NT2/D1 (cell line): ENCODE measurements around the gene TESMIN.

Source experiments
- DNase-seq: peaks from one replicate; pipeline ENCODE4 v3.0.0-alpha.2; 2011; ENCODE audit warnings: low read depth, low spot score
- H3K27me3 ChIP-seq: 2 replicates; pipeline ENCODE4 v1.6.0; 2011; ENCODE audit warnings: mild to moderate bottlenecking; ENCODE audit not compliant: insufficient read length, insufficient read depth
- H3K36me3 ChIP-seq: 2 replicates; pipeline ENCODE4 v1.6.1; 2011; ENCODE audit warnings: mild to moderate bottlenecking, low read length, mixed read lengths; ENCODE audit not compliant: insufficient read depth, insufficient read length
- H3K4me1 ChIP-seq: 2 replicates; pipeline ENCODE4 v1.5.1; 2011; ENCODE audit not compliant: insufficient read depth, insufficient read length
- H3K4me3 ChIP-seq: 2 replicates; pipeline ENCODE4 v1.5.1; 2011; ENCODE audit warnings: low read depth; ENCODE audit not compliant: insufficient read length
- H3K9ac ChIP-seq: 2 replicates; pipeline ENCODE4 v1.6.0; 2011; ENCODE audit warnings: low read depth; ENCODE audit not compliant: insufficient read length
- H3K9me3 ChIP-seq: 2 replicates; pipeline ENCODE4 v1.5.1; 2011; ENCODE audit warnings: mild to moderate bottlenecking, low read length; ENCODE audit not compliant: insufficient read depth
- SUZ12 ChIP-seq: IDR thresholded peaks from 2 replicates; pipeline ENCODE4 v1.6.1; 2011; ENCODE audit not compliant: insufficient read length, insufficient read depth; ENCODE audit errors: extremely low read depth
- YY1 ChIP-seq: IDR thresholded peaks from 2 replicates; pipeline ENCODE4 v1.6.1; 2011; ENCODE audit not compliant: insufficient read length, insufficient read depth
- ZNF274 ChIP-seq: IDR thresholded peaks from 2 replicates; pipeline ENCODE4 v1.6.1; 2011; ENCODE audit warnings: mild to moderate bottlenecking, low read depth, low read length

Gene TESMIN

GRCh38 chr11:68659158-68659921, 92.0 kb downstream of the TESMIN start:
- Histone ChIP-seq H3K9me3 (peaks cover 6% of the 10 kb centered on the region; the same call in 1 of the 2 replicates), H3K9ac (no peak overlapping the region), H3K27me3 (peaks cover 9% of the 10 kb centered on the region), H3K4me1 (no peaks in the 10 kb centered on the region), H3K4me3 (no peak overlapping the region), H3K36me3 (no peaks in the 10 kb centered on the region)
- no peak for DNase-seq
- TF ChIP-seq ZNF274 (no peak), SUZ12 (no peak), YY1 (no peak)

DNA sequence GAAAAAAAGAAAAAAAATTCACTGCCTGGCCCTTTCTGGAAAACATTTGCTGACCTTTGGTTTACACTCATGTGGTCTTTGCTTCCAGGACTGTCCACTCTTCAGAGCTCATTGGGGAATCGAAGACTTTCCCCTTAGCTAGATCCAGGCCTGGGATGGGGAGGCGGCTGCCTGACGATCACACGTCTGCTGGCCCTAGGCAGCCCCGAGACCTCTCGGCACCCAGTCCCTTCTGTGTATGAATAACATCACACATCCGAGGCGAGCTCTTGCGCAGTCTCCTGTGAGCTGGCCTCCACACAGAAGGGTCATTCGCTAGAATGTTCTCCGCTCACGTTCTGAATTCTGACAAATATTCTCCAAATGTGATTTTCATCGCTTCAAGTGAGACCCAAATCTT, 92.7 kb downstream of the TESMIN start:
- Histone ChIP-seq H3K9me3 (peaks cover 6% of the 10 kb centered on the region; the same call in 1 of the 2 replicates), H3K4me3 (no peak overlapping the region), H3K4me1 (no peaks in the 10 kb centered on the region), H3K27me3 (peaks cover 8% of the 10 kb centered on the region), H3K9ac (no peak overlapping the region), H3K36me3 (no peaks in the 10 kb centered on the region)
- no peak for DNase-seq
- TF ChIP-seq YY1 (no peak), SUZ12 (no peak), ZNF274 (no peak)

GRCh38 chr11:68658097-68658496, 93.2 kb downstream of the TESMIN start:
- Histone ChIP-seq H3K9me3 (peaks cover 6% of the 10 kb centered on the region; the same call in 1 of the 2 replicates), H3K9ac (no peak overlapping the region), H3K4me3 (no peak overlapping the region), H3K4me1 (no peaks in the 10 kb centered on the region), H3K36me3 (no peaks in the 10 kb centered on the region), H3K27me3 (peaks cover 4% of the 10 kb centered on the region)
- DNase-seq = no peak
- TF ChIP-seq SUZ12 (no peak), YY1 (no peak), ZNF274 (no peak)
